NB4 (cell line): ENCODE measurements around the gene RNF220.

Source experiments
- POLR2A ChIP-seq: IDR thresholded peaks from 2 replicates; pipeline ENCODE4 v1.6.1; 2011; ENCODE audit warnings: mild to moderate bottlenecking; ENCODE audit not compliant: insufficient read length; ENCODE audit errors: extremely low read depth
- TF ChIP-seq, protein P1 (sequence below): IDR thresholded peaks from one replicate; pipeline ENCODE4 v1.5.1; 2012; ENCODE audit warnings: low read depth, low read length
- TF ChIP-seq, protein P2 (sequence below): IDR thresholded peaks from 2 replicates; pipeline ENCODE4 v1.6.1; 2011; ENCODE audit warnings: low read depth, low read length

DNA sequence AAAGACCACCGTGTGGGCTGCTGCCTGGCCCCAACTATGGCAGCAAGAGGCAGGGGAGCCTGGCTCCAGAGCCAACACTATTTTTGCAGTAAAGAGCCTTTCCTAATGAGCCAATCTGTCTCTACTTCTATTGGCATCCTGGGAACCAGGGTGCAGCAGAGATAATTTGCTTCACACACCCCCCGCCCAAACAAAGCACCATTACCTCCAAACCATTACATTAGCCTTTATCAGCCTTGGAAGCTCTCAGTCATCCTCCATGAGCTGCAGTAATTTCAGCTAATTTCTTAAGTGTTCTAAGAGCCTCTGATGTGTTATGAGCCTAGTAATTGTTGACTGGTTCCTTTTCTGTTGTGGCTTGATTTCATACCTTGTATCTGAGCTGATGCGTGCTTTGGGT is 291.0 kb downstream of the RNF220 start:
- no peak for TF ChIP-seq POLR2A
- TF ChIP-seq, protein P1, sequence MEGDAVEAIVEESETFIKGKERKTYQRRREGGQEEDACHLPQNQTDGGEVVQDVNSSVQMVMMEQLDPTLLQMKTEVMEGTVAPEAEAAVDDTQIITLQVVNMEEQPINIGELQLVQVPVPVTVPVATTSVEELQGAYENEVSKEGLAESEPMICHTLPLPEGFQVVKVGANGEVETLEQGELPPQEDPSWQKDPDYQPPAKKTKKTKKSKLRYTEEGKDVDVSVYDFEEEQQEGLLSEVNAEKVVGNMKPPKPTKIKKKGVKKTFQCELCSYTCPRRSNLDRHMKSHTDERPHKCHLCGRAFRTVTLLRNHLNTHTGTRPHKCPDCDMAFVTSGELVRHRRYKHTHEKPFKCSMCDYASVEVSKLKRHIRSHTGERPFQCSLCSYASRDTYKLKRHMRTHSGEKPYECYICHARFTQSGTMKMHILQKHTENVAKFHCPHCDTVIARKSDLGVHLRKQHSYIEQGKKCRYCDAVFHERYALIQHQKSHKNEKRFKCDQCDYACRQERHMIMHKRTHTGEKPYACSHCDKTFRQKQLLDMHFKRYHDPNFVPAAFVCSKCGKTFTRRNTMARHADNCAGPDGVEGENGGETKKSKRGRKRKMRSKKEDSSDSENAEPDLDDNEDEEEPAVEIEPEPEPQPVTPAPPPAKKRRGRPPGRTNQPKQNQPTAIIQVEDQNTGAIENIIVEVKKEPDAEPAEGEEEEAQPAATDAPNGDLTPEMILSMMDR, result no peak
- TF ChIP-seq, protein P2, sequence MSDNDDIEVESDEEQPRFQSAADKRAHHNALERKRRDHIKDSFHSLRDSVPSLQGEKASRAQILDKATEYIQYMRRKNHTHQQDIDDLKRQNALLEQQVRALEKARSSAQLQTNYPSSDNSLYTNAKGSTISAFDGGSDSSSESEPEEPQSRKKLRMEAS, result no peak
